HepG2 (cell line): ENCODE results near the gene RERE. TPM values are rescaled to one million over a fixed set of nuclear protein-coding genes. Genes with fewer than 3 reads are reported as not detected.

Source experiments
- ATAC-seq: fragments of 200-7000 bp; cut with Tn5 transposase; 3 replicates; pipeline ENCODE4 v1.9.1; 2020; ENCODE audit warnings: mild to moderate bottlenecking, moderate library complexity
- BruUV-seq: library from RNA; stranded (reverse); fragments of 400-500 nt; replicated peaks from 2 replicates; lab custom pipeline; 2021; lab: Mats Ljungman, UMichigan
- CTCF ChIA-PET: fragments of 300-600 bp; formaldehyde crosslinking; extraction: SDS; loops from one replicate; lab custom pipeline; 2021; ENCODE audit warnings: low total read pairs, inconsistent platforms, low intra/inter-chr PET ratio; lab: Yijun Ruan, JAX
- POLR2A ChIA-PET: fragments of 350-600 bp; sonication (Branson Sonifier 250); formaldehyde crosslinking; loops from one replicate; lab custom pipeline; 2020; ENCODE audit warnings: antibody characterized with exemption, inconsistent platforms; lab: Yijun Ruan, JAX
- DNase-seq: peaks from one replicate; pipeline ENCODE4 v3.0.0-alpha.2; 2015; ENCODE audit warnings: low spot score
- FAIRE-seq: peaks from 3 replicates; lab custom pipeline; 2011; peaks lifted over from hg19 to GRCh38; lab: Jason Lieb, UNC
- H2AFZ ChIP-seq: one replicate; pipeline ENCODE4 v1.6.1; 2011; ENCODE audit warnings: low read length, inconsistent platforms
- H3K27ac ChIP-seq: fragments of 300-600 bp; 3 replicates; pipeline ENCODE4 v1.8.0; 2011; ENCODE audit warnings: mixed run types, mild to moderate bottlenecking, mixed read lengths, low read length, inconsistent platforms; ENCODE audit not compliant: insufficient read depth; ENCODE audit errors: extremely low read length
- H3K27me3 ChIP-seq, 2 experiments: fragments of 200-600 bp in 1 of 2; 2 replicates in 1 of 2; 3 replicates in 1 of 2; pipeline versions ENCODE4 v1.6.0 to v1.8.0; 2011; ENCODE audit warnings: low read length in 2 of 2, mild to moderate bottlenecking in 2 of 2, moderate library complexity in 2 of 2, inconsistent platforms in 1 of 2; ENCODE audit not compliant: insufficient read depth in 2 of 2, control insufficient read depth in 1 of 2
- H3K36me3 ChIP-seq, 2 experiments: fragments of 200-600 bp in 1 of 2; replicated peaks in 1 of 2; 2 replicates in 1 of 2; 3 replicates in 1 of 2; pipeline versions ENCODE4 v1.5.1 to v1.8.0; 2011; ENCODE audit warnings: low read length in 2 of 2, inconsistent platforms in 1 of 2; ENCODE audit not compliant: insufficient read depth in 2 of 2, control insufficient read depth in 1 of 2
- H3K4me1 ChIP-seq: 2 replicates; pipeline ENCODE4 v1.5.1; 2012; ENCODE audit warnings: low read length, inconsistent platforms; ENCODE audit not compliant: insufficient read depth
- H3K4me2 ChIP-seq: 2 replicates; pipeline ENCODE4 v1.6.0; 2011; ENCODE audit warnings: low read depth, low read length, inconsistent platforms
- H3K4me3 ChIP-seq, 3 experiments: fragments of 200-600 bp in 1 of 3; sonication (generic), shearing (Covaris generic) in 1 of 3; replicated peaks in 1 of 3; 2 replicates each; pipeline ENCODE4 v1.5.1; 2011 to 2016; ENCODE audit warnings: low read length in 3 of 3, inconsistent platforms in 2 of 3, low read depth in 2 of 3, mild to moderate bottlenecking in 2 of 3, control low read depth in 1 of 3, mixed read lengths in 1 of 3; ENCODE audit not compliant: insufficient read depth in 1 of 3
- H3K79me2 ChIP-seq: one replicate; pipeline ENCODE4 v1.6.1; 2011; ENCODE audit warnings: low read length, inconsistent platforms; ENCODE audit not compliant: insufficient read depth
- H3K9ac ChIP-seq: 2 replicates; pipeline ENCODE4 v1.6.0; 2011; ENCODE audit warnings: mild to moderate bottlenecking, low read depth, low read length, inconsistent platforms; ENCODE audit not compliant: insufficient read depth
- H3K9me3 ChIP-seq: 2 replicates; pipeline ENCODE4 v1.5.1; 2012; ENCODE audit warnings: mild to moderate bottlenecking, low read length
- H4K20me1 ChIP-seq: 2 replicates; pipeline ENCODE4 v1.6.0; 2011; ENCODE audit warnings: inconsistent platforms, mild to moderate bottlenecking, low read length, moderate library complexity; ENCODE audit not compliant: insufficient read depth
- CEBPG ChIP-seq: IDR thresholded peaks from 2 replicates; pipeline ENCODE4 v1.6.1; 2016
- PAWR ChIP-seq: sonication (generic); formaldehyde crosslinking; IDR thresholded peaks from 2 replicates; pipeline ENCODE4 v1.4.0; 2020; ENCODE audit warnings: missing genetic modification reagents, mild to moderate bottlenecking, borderline replicate concordance
- RFXAP ChIP-seq: sonication (generic); formaldehyde crosslinking; IDR thresholded peaks from 2 replicates; pipeline ENCODE4 v1.4.0; 2020; ENCODE audit warnings: missing genetic modification reagents, borderline replicate concordance
- SNAI1 ChIP-seq: sonication (generic); formaldehyde crosslinking; IDR thresholded peaks from 2 replicates; pipeline ENCODE4 v1.5.0; 2020; ENCODE audit warnings: mild to moderate bottlenecking, missing genetic modification reagents, borderline replicate concordance
- YEATS2 ChIP-seq: sonication (generic); formaldehyde crosslinking; IDR thresholded peaks from 2 replicates; pipeline ENCODE4 v1.4.0; 2020; ENCODE audit warnings: missing genetic modification reagents, borderline replicate concordance
- YY1 ChIP-seq: IDR thresholded peaks from 2 replicates; pipeline ENCODE4 v1.6.1; 2011; ENCODE audit warnings: low read length, low read depth, moderate library complexity, mild to moderate bottlenecking; ENCODE audit not compliant: insufficient read depth, insufficient replicate concordance
- ZFAT ChIP-seq: sonication (generic); formaldehyde crosslinking; conservative IDR thresholded peaks from 2 replicates; pipeline ENCODE4 v1.8.1; 2023; ENCODE audit warnings: missing genetic modification reagents, inconsistent platforms
- ZFP62 ChIP-seq: sonication (generic); formaldehyde crosslinking; IDR thresholded peaks from 2 replicates; pipeline ENCODE4 v1.4.0; 2020; ENCODE audit warnings: missing genetic modification reagents
- ZNF143 ChIP-seq: sonication (generic); formaldehyde crosslinking; IDR thresholded peaks from 2 replicates; pipeline ENCODE4 v1.4.0; 2020; ENCODE audit warnings: missing genetic modification reagents
- ZNF30 ChIP-seq: sonication (generic); formaldehyde crosslinking; IDR thresholded peaks from 2 replicates; pipeline ENCODE4 v1.5.0; 2020; ENCODE audit warnings: mild to moderate bottlenecking, missing genetic modification reagents
- ZNF543 ChIP-seq: sonication (generic); formaldehyde crosslinking; IDR thresholded peaks from 2 replicates; pipeline ENCODE4 v1.4.0; 2020; ENCODE audit warnings: mild to moderate bottlenecking, missing genetic modification reagents
- WGBS: methylation state at CpG from one replicate; pipeline ENCODE4 v1.1.6; 2017; ENCODE audit warnings: low lambda C conversion rate; 5-methylcytosine and 5-hydroxymethylcytosine counted together
- in situ Hi-C: cut with HindIII; loops from 2 replicates; pipeline ENCODE4 v1.10.0; 2017; ENCODE audit warnings: low pct_unique_long_range_greater_than_20kb; ENCODE audit not compliant: extremely low pct_ligation_motif_present
- intact Hi-C: fragments of 100-400 bp; cut with micrococcal nuclease; formaldehyde crosslinking; loops from one replicate; pipeline ENCODE4 v1.10.0; 2022; ENCODE audit not compliant: unreplicated experiment
- polyA plus RNA-seq, 8 experiments: library from polyadenylated mRNA; depleted of rRNA in 3 of 8; stranded (reverse) in 7 of 8; unstranded in 1 of 8; fragments of >200 nt; fragmentation: Illumina TruSeq in 4 of 8; extraction: Trizol in 4 of 8; gene quantifications; 2 replicates each; pipeline versions ENCODE4 v1.2.1 to v1.2.3, GENCODE V29; 2011 to 2016; ENCODE audit warnings: low read depth in 4 of 8, missing spikeins in 1 of 8, mixed read lengths in 1 of 8; ENCODE audit not compliant: insufficient read depth in 1 of 8
- total RNA-seq, 5 experiments: library from RNA; depleted of rRNA; stranded (reverse); fragments of >200 nt; fragmentation: Illumina TruSeq; extraction: Trizol; gene quantifications; 2 replicates each; pipeline ENCODE4 v1.2.3, GENCODE V29; 2016; ENCODE audit warnings: low read depth in 1 of 5
- TF ChIP-seq, protein P1 (sequence below): sonication (generic); formaldehyde crosslinking; IDR thresholded peaks from 2 replicates; pipeline ENCODE4 v1.5.1; 2020; ENCODE audit warnings: mild to moderate bottlenecking, missing genetic modification reagents
- TF ChIP-seq, protein P2 (sequence below): sonication (generic); formaldehyde crosslinking; IDR thresholded peaks from 2 replicates; pipeline ENCODE4 v1.4.0; 2020; ENCODE audit warnings: missing genetic modification reagents, borderline replicate concordance
- TF ChIP-seq, protein P3 (sequence below): sonication (generic); formaldehyde crosslinking; IDR thresholded peaks from 2 replicates; pipeline ENCODE4 v1.4.0; 2020; ENCODE audit warnings: low read depth, mild to moderate bottlenecking, missing genetic modification reagents

Gene RERE
- total and polyA plus RNA-seq, 2 of the 13 experiments (the other 11 are each of a cell fraction or from before 2014, with no cell fraction given) = 18.3 to 21.9 TPM

DNA sequence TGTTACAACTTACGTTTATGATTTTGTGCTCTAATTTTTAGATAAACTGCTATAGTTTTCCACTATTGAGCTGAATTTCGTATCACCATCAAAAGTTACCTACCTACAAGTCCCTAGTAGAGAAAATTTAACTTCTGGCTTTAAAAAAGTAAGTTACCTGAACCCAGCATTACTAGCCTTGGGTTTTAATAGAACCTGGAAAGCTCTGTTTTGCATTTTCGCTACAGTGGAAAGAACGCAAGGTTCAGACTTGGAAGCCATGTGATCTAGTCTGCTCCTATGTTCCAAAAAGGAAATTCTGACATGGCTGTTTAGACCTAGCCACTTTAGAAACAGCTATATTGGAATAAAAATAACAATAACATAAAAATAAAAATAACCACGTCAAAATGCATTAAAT, 389.0 kb downstream of the RERE start (continued):
- TF ChIP-seq, protein P1, sequence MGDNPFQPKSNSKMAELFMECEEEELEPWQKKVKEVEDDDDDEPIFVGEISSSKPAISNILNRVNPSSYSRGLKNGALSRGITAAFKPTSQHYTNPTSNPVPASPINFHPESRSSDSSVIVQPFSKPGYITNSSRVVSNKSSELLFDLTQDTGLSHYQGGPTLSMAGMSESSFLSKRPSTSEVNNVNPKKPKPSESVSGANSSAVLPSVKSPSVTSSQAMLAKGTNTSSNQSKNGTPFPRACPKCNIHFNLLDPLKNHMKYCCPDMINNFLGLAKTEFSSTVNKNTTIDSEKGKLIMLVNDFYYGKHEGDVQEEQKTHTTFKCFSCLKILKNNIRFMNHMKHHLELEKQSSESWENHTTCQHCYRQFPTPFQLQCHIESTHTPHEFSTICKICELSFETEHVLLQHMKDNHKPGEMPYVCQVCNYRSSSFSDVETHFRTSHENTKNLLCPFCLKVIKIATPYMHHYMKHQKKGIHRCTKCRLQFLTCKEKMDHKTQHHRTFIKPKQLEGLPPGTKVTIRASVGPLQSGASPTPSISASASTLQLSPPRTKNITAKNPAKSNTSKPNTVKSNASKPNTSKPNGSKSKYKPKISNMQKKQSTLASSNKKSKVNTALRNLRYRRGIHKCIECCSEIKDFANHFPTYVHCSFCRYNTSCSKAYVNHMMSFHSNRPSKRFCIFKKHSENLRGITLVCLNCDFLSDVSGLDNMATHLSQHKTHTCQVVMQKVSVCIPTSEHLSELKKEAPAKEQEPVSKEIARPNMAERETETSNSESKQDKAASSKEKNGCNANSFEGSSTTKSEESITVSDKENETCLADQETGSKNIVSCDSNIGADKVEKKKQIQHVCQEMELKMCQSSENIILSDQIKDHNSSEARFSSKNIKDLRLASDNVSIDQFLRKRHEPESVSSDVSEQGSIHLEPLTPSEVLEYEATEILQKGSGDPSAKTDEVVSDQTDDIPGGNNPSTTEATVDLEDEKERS (CRISPR knock-in tag) = no peak
- no peak for TF ChIP-seq SNAI1 (CRISPR knock-in tag)
- no peak for TF ChIP-seq ZFP62 (CRISPR knock-in tag)
- TF ChIP-seq, protein P2, sequence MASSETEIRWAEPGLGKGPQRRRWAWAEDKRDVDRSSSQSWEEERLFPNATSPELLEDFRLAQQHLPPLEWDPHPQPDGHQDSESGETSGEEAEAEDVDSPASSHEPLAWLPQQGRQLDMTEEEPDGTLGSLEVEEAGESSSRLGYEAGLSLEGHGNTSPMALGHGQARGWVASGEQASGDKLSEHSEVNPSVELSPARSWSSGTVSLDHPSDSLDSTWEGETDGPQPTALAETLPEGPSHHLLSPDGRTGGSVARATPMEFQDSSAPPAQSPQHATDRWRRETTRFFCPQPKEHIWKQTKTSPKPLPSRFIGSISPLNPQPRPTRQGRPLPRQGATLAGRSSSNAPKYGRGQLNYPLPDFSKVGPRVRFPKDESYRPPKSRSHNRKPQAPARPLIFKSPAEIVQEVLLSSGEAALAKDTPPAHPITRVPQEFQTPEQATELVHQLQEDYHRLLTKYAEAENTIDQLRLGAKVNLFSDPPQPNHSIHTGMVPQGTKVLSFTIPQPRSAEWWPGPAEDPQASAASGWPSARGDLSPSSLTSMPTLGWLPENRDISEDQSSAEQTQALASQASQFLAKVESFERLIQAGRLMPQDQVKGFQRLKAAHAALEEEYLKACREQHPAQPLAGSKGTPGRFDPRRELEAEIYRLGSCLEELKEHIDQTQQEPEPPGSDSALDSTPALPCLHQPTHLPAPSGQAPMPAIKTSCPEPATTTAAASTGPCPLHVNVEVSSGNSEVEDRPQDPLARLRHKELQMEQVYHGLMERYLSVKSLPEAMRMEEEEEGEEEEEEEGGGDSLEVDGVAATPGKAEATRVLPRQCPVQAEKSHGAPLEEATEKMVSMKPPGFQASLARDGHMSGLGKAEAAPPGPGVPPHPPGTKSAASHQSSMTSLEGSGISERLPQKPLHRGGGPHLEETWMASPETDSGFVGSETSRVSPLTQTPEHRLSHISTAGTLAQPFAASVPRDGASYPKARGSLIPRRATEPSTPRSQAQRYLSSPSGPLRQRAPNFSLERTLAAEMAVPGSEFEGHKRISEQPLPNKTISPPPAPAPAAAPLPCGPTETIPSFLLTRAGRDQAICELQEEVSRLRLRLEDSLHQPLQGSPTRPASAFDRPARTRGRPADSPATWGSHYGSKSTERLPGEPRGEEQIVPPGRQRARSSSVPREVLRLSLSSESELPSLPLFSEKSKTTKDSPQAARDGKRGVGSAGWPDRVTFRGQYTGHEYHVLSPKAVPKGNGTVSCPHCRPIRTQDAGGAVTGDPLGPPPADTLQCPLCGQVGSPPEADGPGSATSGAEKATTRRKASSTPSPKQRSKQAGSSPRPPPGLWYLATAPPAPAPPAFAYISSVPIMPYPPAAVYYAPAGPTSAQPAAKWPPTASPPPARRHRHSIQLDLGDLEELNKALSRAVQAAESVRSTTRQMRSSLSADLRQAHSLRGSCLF (CRISPR knock-in tag) = no peak

DNA sequence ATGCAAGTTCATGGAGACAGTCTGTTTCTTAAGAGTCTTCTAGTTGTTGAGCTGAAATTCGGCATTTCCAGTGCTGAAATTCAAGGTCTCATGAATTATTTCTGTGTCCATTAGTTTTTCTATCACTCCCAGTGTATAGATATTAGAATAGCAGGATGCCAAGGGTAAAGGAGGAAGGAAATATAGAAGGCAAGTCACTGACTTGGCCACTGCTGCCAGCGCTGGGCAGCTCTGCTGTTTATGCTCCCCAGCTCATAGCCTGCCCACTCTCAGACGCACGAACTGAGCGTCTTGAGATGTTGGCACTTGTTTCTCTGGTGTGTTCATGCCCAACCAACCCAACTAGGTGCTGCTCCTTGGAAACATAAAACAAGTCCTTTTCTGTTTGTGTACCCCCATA, 389.5 kb downstream of the RERE start:
- WGBS = 97% methylated on average over 5 of the region's 5 CpGs
- Histone ChIP-seq H3K9ac (no peak overlapping the region), H3K27ac (no peak overlapping the region), H4K20me1 (peaks cover 30% of the 10 kb centered on the region), H3K9me3 (no peaks in the 10 kb centered on the region), H3K4me3 (no peak overlapping the region), H3K36me3 (peaks cover 12% of the 10 kb centered on the region in 2 experiments), H3K79me2 (peaks cover 12% of the 10 kb centered on the region), H2AFZ (no peak overlapping the region), H3K4me2 (no peak overlapping the region), H3K4me1 (peaks cover 20% of the 10 kb centered on the region), H3K27me3 (no peaks in the 10 kb centered on the region)
- CTCF ChIA-PET = no interaction called here
- BruUV-seq = no TSS peak
- in situ Hi-C loops (no loop called here), intact Hi-C loops (no loop called here)
- no peak for ATAC-seq
- FAIRE-seq = no peak
- POLR2A ChIA-PET = interaction anchor here (0.7 kb wide), 1 partner anchor 16 kb away, joined by 4 read pairs; no protein-coding TSS in a partner anchor
- no peak for DNase-seq
- no peak for TF ChIP-seq CEBPG (CRISPR knock-in tag)
- TF ChIP-seq ZFAT (CRISPR knock-in tag) = no peak
- TF ChIP-seq PAWR (CRISPR knock-in tag) = no peak
- TF ChIP-seq YY1 = no peak
- TF ChIP-seq ZNF143 (CRISPR knock-in tag) = no peak
- TF ChIP-seq, protein P3, sequence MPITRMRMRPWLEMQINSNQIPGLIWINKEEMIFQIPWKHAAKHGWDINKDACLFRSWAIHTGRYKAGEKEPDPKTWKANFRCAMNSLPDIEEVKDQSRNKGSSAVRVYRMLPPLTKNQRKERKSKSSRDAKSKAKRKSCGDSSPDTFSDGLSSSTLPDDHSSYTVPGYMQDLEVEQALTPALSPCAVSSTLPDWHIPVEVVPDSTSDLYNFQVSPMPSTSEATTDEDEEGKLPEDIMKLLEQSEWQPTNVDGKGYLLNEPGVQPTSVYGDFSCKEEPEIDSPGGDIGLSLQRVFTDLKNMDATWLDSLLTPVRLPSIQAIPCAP (CRISPR knock-in tag) = no peak
- no peak for TF ChIP-seq RFXAP (CRISPR knock-in tag)
- TF ChIP-seq ZNF543 = no peak
- no peak for TF ChIP-seq ZNF30
- no peak for TF ChIP-seq YEATS2 (CRISPR knock-in tag)
